GM23338 (cell line): ENCODE measurements around the gene LRRC10. TPM values are rescaled to one million over a fixed set of nuclear protein-coding genes. Genes with fewer than 3 reads are reported as not detected.

Experiments
- ATAC-seq: fragments of 200-7000 bp; cut with Tn5 transposase; 3 replicates; pipeline ENCODE4 v1.9.1; 2020
- DNase-seq: peaks from one replicate; pipeline ENCODE4 v3.0.0-alpha.2; 2015; ENCODE audit warnings: low spot score
- H2AFZ ChIP-seq: fragments of 200-600 bp; sonication (generic); 2 replicates; pipeline ENCODE4 v1.8.0; 2016; ENCODE audit warnings: antibody characterized with exemption, mild to moderate bottlenecking, moderate library complexity
- H3F3A ChIP-seq: fragments of 200-600 bp; sonication (generic); replicated peaks from 2 replicates; pipeline ENCODE4 v1.8.0; 2017; ENCODE audit warnings: antibody characterized with exemption, mixed run types, low read depth
- H3K27ac ChIP-seq: fragments of 200-600 bp; sonication (generic); 2 replicates; pipeline ENCODE4 v1.6.1; 2016; ENCODE audit warnings: low read depth
- H3K27me3 ChIP-seq: fragments of 200-600 bp; sonication (generic); 2 replicates; pipeline ENCODE4 v1.8.0; 2016; ENCODE audit warnings: mild to moderate bottlenecking, mixed run types, moderate library complexity; ENCODE audit not compliant: insufficient read depth
- H3K36me3 ChIP-seq: fragments of 200-600 bp; sonication (generic); 2 replicates; pipeline ENCODE4 v1.8.0; 2016; ENCODE audit warnings: mild to moderate bottlenecking; ENCODE audit not compliant: insufficient read depth
- H3K4me1 ChIP-seq: fragments of 200-600 bp; sonication (generic); 2 replicates; pipeline ENCODE4 v1.8.0; 2016; ENCODE audit warnings: mild to moderate bottlenecking, moderate library complexity; ENCODE audit not compliant: insufficient read depth
- H3K4me2 ChIP-seq: fragments of 200-600 bp; sonication (generic); 2 replicates; pipeline ENCODE4 v1.7.1; 2017; ENCODE audit warnings: mixed run types
- H3K4me3 ChIP-seq: fragments of 200-600 bp; sonication (generic); 2 replicates; pipeline ENCODE4 v1.6.1; 2016; ENCODE audit warnings: mixed run types
- H3K79me2 ChIP-seq: fragments of 200-600 bp; sonication (generic); replicated peaks from 2 replicates; pipeline ENCODE4 v1.8.0; 2017; ENCODE audit warnings: mild to moderate bottlenecking; ENCODE audit not compliant: insufficient read depth
- H3K9me2 ChIP-seq: fragments of 200-600 bp; sonication (generic); 2 replicates; pipeline ENCODE4 v1.8.0; 2017; ENCODE audit not compliant: insufficient read depth
- H4K20me1 ChIP-seq: fragments of 200-600 bp; sonication (generic); replicated peaks from 2 replicates; pipeline ENCODE4 v1.8.0; 2017; ENCODE audit warnings: mild to moderate bottlenecking; ENCODE audit not compliant: insufficient read depth
- H3K27ac Mint-ChIP-seq: 2 replicates; pipeline ENCODE4 v1.8.0; 2020; ENCODE audit warnings: inconsistent platforms, mild to moderate bottlenecking, moderate library complexity, mixed read lengths
- H3K27me3 Mint-ChIP-seq: 3 replicates; pipeline ENCODE4 v1.8.0; 2022; ENCODE audit warnings: low read depth, mild to moderate bottlenecking, moderate library complexity, mixed read lengths, inconsistent platforms; ENCODE audit not compliant: insufficient read depth, poor library complexity
- H3K36me3 Mint-ChIP-seq: 3 replicates; pipeline ENCODE4 v1.8.0; 2021; ENCODE audit warnings: low read depth, mild to moderate bottlenecking, inconsistent platforms, moderate library complexity, mixed read lengths
- H3K4me1 Mint-ChIP-seq: 3 replicates; pipeline ENCODE4 v1.8.0; 2020; ENCODE audit warnings: mild to moderate bottlenecking, inconsistent platforms, mixed read lengths
- H3K4me3 Mint-ChIP-seq: 3 replicates; pipeline ENCODE4 v1.8.0; 2021; ENCODE audit warnings: moderate library complexity, mild to moderate bottlenecking, inconsistent platforms, mixed read lengths
- H3K9me3 Mint-ChIP-seq: 3 replicates; pipeline ENCODE4 v1.8.0; 2020; ENCODE audit warnings: moderate library complexity, mild to moderate bottlenecking, inconsistent platforms, mixed read lengths
- CREB1 ChIP-seq: fragments of 250-450 bp; sonication (Bioruptor Pico); IDR thresholded peaks from 2 replicates; pipeline ENCODE4 v1.5.0; 2020; ENCODE audit warnings: low read depth, mild to moderate bottlenecking, moderate library complexity
- CTCF ChIP-seq, 2 experiments: fragments of 200-600 bp in 1 of 2; sonication (generic) in 1 of 2; conservative IDR thresholded peaks; 2 replicates each; pipeline versions ENCODE4 v1.5.1 to v1.6.1; 2016 to 2017; ENCODE audit warnings: antibody characterized with exemption in 2 of 2, low read depth in 2 of 2, mild to moderate bottlenecking in 2 of 2, moderate library complexity in 1 of 2
- ETS1 ChIP-seq: IDR thresholded peaks from 2 replicates; pipeline ENCODE4 v1.6.1; 2016; ENCODE audit warnings: antibody characterized with exemption
- EZH2 ChIP-seq: fragments of 200-600 bp; sonication (generic); IDR thresholded peaks from one replicate; pipeline ENCODE4 v1.8.0; 2017; ENCODE audit warnings: antibody characterized with exemption, mild to moderate bottlenecking, low read depth; ENCODE audit not compliant: unreplicated experiment
- EZH2phosphoT487 ChIP-seq: fragments of 200-600 bp; sonication (generic); IDR thresholded peaks from one replicate; pipeline ENCODE4 v1.8.1; 2018; ENCODE audit warnings: antibody characterized with exemption; ENCODE audit not compliant: unreplicated experiment
- NANOG ChIP-seq: IDR thresholded peaks from 2 replicates; pipeline ENCODE4 v1.6.1; 2016; ENCODE audit warnings: antibody characterized with exemption, borderline replicate concordance
- POLR2AphosphoS5 ChIP-seq: IDR thresholded peaks from 2 replicates; pipeline ENCODE4 v1.6.1; 2016; ENCODE audit warnings: antibody characterized with exemption, low read depth
- REST ChIP-seq: IDR thresholded peaks from one replicate; pipeline ENCODE4 v1.6.1; 2018; ENCODE audit warnings: antibody characterized with exemption; ENCODE audit not compliant: unreplicated experiment
- STAT1 ChIP-seq: IDR thresholded peaks from one replicate; pipeline ENCODE4 v1.6.1; 2016; ENCODE audit warnings: antibody characterized with exemption; ENCODE audit not compliant: unreplicated experiment
- ZNF114 ChIP-seq: fragments of 250-450 bp; sonication (Bioruptor Pico); IDR thresholded peaks from 2 replicates; pipeline ENCODE4 v1.5.0; 2020; ENCODE audit warnings: mild to moderate bottlenecking, moderate library complexity
- ZNF331 ChIP-seq: fragments of 250-450 bp; sonication (Bioruptor Pico); IDR thresholded peaks from 2 replicates; pipeline ENCODE4 v1.5.0; 2020; ENCODE audit warnings: low read depth, mild to moderate bottlenecking, moderate library complexity
- ZNF462 ChIP-seq: fragments of 250-450 bp; sonication (Bioruptor Pico); IDR thresholded peaks from 2 replicates; pipeline ENCODE4 v1.5.0; 2020; ENCODE audit warnings: mild to moderate bottlenecking, moderate library complexity
- polyA plus RNA-seq: library from polyadenylated mRNA; unstranded; fragments of >200 nt; fragmentation: Nextera tagmentation; extraction: Ambion mirVana; gene quantifications from 2 replicates; pipeline ENCODE4 v1.2.1, GENCODE V29; 2016
- total RNA-seq: library from RNA; depleted of rRNA; stranded (reverse); fragments of >200 nt; shearing (Covaris generic); gene quantifications from 2 replicates; pipeline ENCODE4 v1.2.3, GENCODE V29; 2014

The LRRC10 gene
- total and polyA plus RNA-seq, 2 experiments from 2014 or later = not detected

GRCh38 chr12:69579029-69579428 is 31.7 kb downstream of the LRRC10 start:
- Histone ChIP-seq H3K4me3 (no peak overlapping the region), H2AFZ (no peak overlapping the region), H3K27ac (no peak overlapping the region), H3K4me1 (no peaks in the 10 kb centered on the region), H3K79me2 (no peaks in the 10 kb centered on the region), H3F3A (no peaks in the 10 kb centered on the region), H3K9me2 (no peaks in the 10 kb centered on the region), H3K4me2 (no peak overlapping the region), H3K36me3 (no peaks in the 10 kb centered on the region; the same call in 1 of the 2 replicates), H3K27me3 (no peaks in the 10 kb centered on the region), H4K20me1 (no peaks in the 10 kb centered on the region)
- Mint-ChIP-seq H3K36me3 (peaks cover 9% of the 10 kb centered on the region), H3K27ac (no peak overlapping the region), H3K27me3 (no peaks in the 10 kb centered on the region), H3K4me1 (peaks cover 14% of the 10 kb centered on the region), H3K4me3 (no peak overlapping the region), H3K9me3 (no peaks in the 10 kb centered on the region; the same call in 2 of the 3 replicates)
- TF ChIP-seq CREB1 (CRISPR knock-in tag) (no peak), POLR2AphosphoS5 (no peak), ZNF331 (no peak), STAT1 (no peak), CTCF (conservative IDR thresholded peaks at IDR 0.05; ENCODE audit: low read depth in 2 of 2) (no peak), ZNF114 (CRISPR knock-in tag) (no peak), REST (no peak), EZH2phosphoT487 (no peak), EZH2 (no peak), ETS1 (no peak), NANOG (no peak), ZNF462 (CRISPR knock-in tag) (no peak)
- ATAC-seq = no peak
- no peak for DNase-seq
